Measurements from ENCODE around the gene ULK4. TPM values are rescaled to one million over a fixed set of nuclear protein-coding genes. Genes with fewer than 3 reads are reported as not detected.

Gene ULK4
- total RNA-seq, 1 donor from 2014 or later, result 18.6 TPM

DNA sequence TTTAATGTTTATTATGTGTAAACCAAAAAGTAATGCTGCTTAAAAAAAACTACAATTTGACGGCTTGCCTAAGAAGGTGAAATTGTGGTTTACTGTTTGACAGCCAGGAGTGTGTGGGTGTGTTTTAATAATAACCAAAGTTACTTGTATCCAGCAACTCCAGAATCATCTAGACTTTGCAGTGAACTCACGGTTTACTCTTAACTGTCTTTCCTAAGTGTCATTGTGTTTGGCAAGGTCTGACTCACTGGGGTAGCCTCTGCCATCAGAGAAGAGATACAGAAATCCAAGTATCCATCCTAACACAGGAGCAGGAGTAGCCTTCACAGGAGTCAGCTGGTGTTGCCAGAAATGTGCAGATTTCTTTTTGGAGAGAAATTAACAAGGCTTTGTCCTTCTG is 611.5 kb downstream of the ULK4 start:
- DNase-seq, result no peak
- CTCF ChIA-PET, result no interaction called here
- TF ChIP-seq, protein P1, sequence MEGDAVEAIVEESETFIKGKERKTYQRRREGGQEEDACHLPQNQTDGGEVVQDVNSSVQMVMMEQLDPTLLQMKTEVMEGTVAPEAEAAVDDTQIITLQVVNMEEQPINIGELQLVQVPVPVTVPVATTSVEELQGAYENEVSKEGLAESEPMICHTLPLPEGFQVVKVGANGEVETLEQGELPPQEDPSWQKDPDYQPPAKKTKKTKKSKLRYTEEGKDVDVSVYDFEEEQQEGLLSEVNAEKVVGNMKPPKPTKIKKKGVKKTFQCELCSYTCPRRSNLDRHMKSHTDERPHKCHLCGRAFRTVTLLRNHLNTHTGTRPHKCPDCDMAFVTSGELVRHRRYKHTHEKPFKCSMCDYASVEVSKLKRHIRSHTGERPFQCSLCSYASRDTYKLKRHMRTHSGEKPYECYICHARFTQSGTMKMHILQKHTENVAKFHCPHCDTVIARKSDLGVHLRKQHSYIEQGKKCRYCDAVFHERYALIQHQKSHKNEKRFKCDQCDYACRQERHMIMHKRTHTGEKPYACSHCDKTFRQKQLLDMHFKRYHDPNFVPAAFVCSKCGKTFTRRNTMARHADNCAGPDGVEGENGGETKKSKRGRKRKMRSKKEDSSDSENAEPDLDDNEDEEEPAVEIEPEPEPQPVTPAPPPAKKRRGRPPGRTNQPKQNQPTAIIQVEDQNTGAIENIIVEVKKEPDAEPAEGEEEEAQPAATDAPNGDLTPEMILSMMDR (IDR thresholded peaks at IDR 0.05), result no peak
- no peaks in the 10 kb centered on the region for H3K27me3 Mint-ChIP-seq
- POLR2A ChIA-PET, result no interaction called here
- intact Hi-C loops (cut with micrococcal nuclease), result no loop called here
- H3K9me3 Mint-ChIP-seq, result peaks cover 1% of the 10 kb centered on the region
- H3K4me1 Mint-ChIP-seq, result no peaks in the 10 kb centered on the region
- no peak overlapping the region for H3K27ac Mint-ChIP-seq
- no peak for ATAC-seq (ENCODE audit: low read depth)
- no peaks in the 10 kb centered on the region for H3K36me3 Mint-ChIP-seq (ENCODE audit: low read depth)
- H3K4me3 Mint-ChIP-seq, result no peak overlapping the region

DNA sequence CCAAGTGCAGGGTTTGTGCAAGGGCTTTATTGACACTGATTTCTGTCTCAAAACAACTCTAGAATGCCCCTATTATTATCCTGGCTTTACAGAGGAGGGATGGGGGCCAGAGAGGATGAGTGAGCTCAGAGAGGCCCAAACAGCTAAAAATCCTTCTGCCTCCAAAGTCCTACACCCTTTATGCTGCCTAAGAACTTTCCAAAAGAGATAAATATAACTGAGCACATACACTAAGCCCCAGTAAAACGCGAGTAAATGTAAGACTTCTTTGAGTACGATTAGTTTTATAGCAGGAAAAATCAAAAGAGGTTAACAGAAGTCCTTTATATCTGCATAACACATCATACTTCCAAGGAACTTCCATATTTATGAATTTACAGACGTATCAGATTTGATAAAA is 613.5 kb downstream of the ULK4 start:
- ATAC-seq (ENCODE audit: low read depth) (no peak), DNase-seq (no peak)
- TF ChIP-seq, protein P1 (IDR thresholded peaks at IDR 0.05), result no peak
- ChIA-PET POLR2A (no interaction called here), CTCF (no interaction called here)
- intact Hi-C loops (cut with micrococcal nuclease), result no loop called here
- Mint-ChIP-seq H3K4me1 (no peaks in the 10 kb centered on the region), H3K27me3 (no peaks in the 10 kb centered on the region), H3K9me3 (peaks cover 13% of the 10 kb centered on the region), H3K27ac (no peak overlapping the region), H3K36me3 (ENCODE audit: low read depth) (no peaks in the 10 kb centered on the region), H3K4me3 (no peak overlapping the region)

DNA sequence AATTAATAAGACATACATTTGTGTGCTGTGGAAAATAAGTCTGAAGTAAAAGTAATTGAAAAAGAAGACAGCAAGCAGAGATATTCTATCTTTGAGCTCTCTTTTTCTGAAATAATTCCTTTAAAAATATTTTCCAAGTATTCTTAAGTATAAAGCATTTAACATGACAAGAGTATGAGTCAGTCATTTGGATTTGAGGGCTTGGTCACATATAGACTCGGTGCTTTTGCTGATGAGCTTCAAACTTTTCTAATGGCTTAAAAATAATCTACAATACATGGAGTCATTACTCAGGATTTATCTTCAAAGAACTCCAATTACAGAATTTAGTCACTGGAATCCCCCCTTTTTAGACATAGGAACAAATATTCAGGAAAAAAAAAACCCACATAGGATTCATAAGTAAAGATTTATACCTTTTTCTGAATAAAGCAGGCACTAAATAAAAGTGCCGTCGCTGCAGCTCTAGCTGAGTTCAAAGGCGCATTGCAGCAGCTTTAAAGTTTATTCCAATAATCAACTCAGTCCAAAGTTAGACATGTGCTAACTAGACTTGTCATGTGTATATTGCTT is 615.1 kb downstream of the ULK4 start:
- H3K4me1 Mint-ChIP-seq, result peaks cover 10% of the 10 kb centered on the region
- ATAC-seq (ENCODE audit: low read depth) (no peak), DNase-seq (no peak)
- TF ChIP-seq, protein P1 (IDR thresholded peaks at IDR 0.05), result no peak
- CTCF ChIA-PET, result no interaction called here
- no peaks in the 10 kb centered on the region for H3K27me3 Mint-ChIP-seq
- no peak overlapping the region for H3K4me3 Mint-ChIP-seq
- no peaks in the 10 kb centered on the region for H3K36me3 Mint-ChIP-seq (ENCODE audit: low read depth)
- H3K27ac Mint-ChIP-seq, result no peak overlapping the region
- POLR2A ChIA-PET, result no interaction called here
- peaks cover 13% of the 10 kb centered on the region for H3K9me3 Mint-ChIP-seq
- intact Hi-C loops (cut with micrococcal nuclease), result no loop called here

DNA sequence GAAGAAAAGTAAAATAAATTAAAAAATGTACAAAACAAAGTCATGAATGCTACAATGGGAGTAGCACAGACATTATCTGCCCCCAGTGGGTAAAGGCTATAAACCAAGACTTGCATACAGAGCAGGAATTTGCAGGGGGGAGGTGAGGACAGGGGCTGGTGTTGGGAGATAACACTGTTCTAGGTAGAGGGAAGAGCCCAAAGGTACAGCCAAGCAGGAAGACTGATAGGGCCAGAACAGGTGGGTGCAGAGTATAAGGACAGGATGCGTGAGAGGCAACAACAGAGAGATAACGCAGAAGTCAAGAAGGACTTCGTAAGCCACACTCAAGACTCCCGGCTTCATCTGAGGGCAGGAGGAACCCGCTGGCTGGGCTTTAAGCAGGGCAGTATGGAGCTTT is 616.1 kb downstream of the ULK4 start:
- no peak for ATAC-seq (ENCODE audit: low read depth)
- Mint-ChIP-seq H3K9me3 (peaks cover 13% of the 10 kb centered on the region), H3K36me3 (ENCODE audit: low read depth) (no peaks in the 10 kb centered on the region), H3K27me3 (no peaks in the 10 kb centered on the region), H3K4me1 (peaks cover 11% of the 10 kb centered on the region), H3K4me3 (no peak overlapping the region), H3K27ac (no peak overlapping the region)
- no peak for DNase-seq
- intact Hi-C loops (cut with micrococcal nuclease), result no loop called here
- TF ChIP-seq, protein P1 (IDR thresholded peaks at IDR 0.05), result no peak
- CTCF ChIA-PET, result no interaction called here
- POLR2A ChIA-PET, result no interaction called here

DNA sequence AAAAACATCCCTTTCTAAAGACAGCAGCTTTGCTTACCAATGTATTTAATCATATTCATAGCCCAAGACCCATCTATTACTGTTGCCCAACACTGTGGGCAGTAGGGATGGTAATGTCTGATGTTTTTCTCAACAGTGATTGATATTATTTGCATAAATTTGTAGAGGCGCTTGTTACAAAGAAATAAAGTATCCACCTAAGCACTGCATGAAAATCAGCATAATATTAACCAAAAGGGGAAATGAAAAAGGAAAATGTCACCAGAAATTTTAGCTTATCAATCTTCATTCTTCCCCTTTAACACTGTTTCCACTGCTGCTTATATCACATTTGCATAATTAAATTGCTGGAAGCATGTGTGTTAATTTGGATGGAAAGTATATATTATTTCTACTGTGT is 622.1 kb downstream of the ULK4 start:
- Mint-ChIP-seq H3K36me3 (ENCODE audit: low read depth) (no peaks in the 10 kb centered on the region), H3K4me1 (peaks cover 22% of the 10 kb centered on the region), H3K4me3 (no peak overlapping the region), H3K27me3 (no peaks in the 10 kb centered on the region), H3K9me3 (peaks cover 7% of the 10 kb centered on the region), H3K27ac (no peak overlapping the region)
- DNase-seq (no peak), ATAC-seq (ENCODE audit: low read depth) (peak; percentile 49)
- CTCF ChIA-PET, result no interaction called here
- POLR2A ChIA-PET, result no interaction called here
- intact Hi-C loops (cut with micrococcal nuclease), result loop anchor here (10.0 kb wide), 1 partner anchor 755 kb away; no protein-coding TSS in a partner anchor
- TF ChIP-seq, protein P1 (IDR thresholded peaks at IDR 0.05), result no peak
